Measurements from ENCODE around the gene PTCH2. TPM values are rescaled to one million over a fixed set of nuclear protein-coding genes. Genes with fewer than 3 reads are reported as not detected.
A peak's percentile ranks its signal among the peaks of the same experiment; 100 is the strongest.

Gene PTCH2
- total and polyA plus RNA-seq, 2 of the 13 experiments (the other 11 are each of a cell fraction or from before 2014, with no cell fraction given) = 0.60 to 1.5 TPM

GRCh38 chr1:44817771-44818495 lies 25.1 kb downstream of the PTCH2 start:
- ChIA-PET CTCF (ENCODE audit: low intra/inter-chr PET ratio, low total read pairs) (no interaction called here), POLR2A (interaction anchor here (1.2 to 11.3 kb wide), 6 partner anchors 8 to 87 kb away, joined by 3 to 570 read pairs (median 27); partner anchors contain the start of genes BTBD19, DYNLT4 and PLK3)
- H3K4me1 ChIP-seq (ENCODE audit: insufficient read depth, low read length) = peaks cover 32% of the 10 kb centered on the region
- H3K9me3 ChIP-seq (ENCODE audit: low read length) = no peaks in the 10 kb centered on the region
- no peaks in the 10 kb centered on the region for H3K79me2 ChIP-seq (ENCODE audit: insufficient read depth, low read length)
- H3K9ac ChIP-seq (ENCODE audit: insufficient read depth, low read depth, low read length) = no peak overlapping the region
- no peak overlapping the region for H2AFZ ChIP-seq (ENCODE audit: low read length)
- no peaks in the 10 kb centered on the region; a peak in 1 of 5 replicates for H3K36me3 ChIP-seq (replicated peaks in 1 of 2; ENCODE audit: control insufficient read depth in 1 of 2, insufficient read depth in 2 of 2, low read length in 2 of 2)
- FAIRE-seq (no peak), DNase-seq (ENCODE audit: low spot score) (no peak), ATAC-seq (no peak)
- H3K27ac ChIP-seq (ENCODE audit: extremely low read length, insufficient read depth, low read length) = no peak overlapping the region
- no peak overlapping the region for H3K4me3 ChIP-seq (replicated peaks in 1 of 3; ENCODE audit: insufficient read depth in 1 of 3, low read depth in 2 of 3, low read length in 3 of 3)
- no peaks in the 10 kb centered on the region for H4K20me1 ChIP-seq (ENCODE audit: insufficient read depth, low read length)
- intact Hi-C loops (cut with micrococcal nuclease; ENCODE audit: unreplicated experiment) (loop anchor here (5.0 kb wide), 1 partner anchor 36 kb away; no protein-coding TSS in a partner anchor), in situ Hi-C loops (cut with HindIII; ENCODE audit: extremely low pct_ligation_motif_present, low pct_unique_long_range_greater_than_20kb) (no loop called here)
- 93% methylated on average over 11 of the region's 11 CpGs for WGBS (ENCODE audit: low lambda C conversion rate)
- H3K4me2 ChIP-seq (ENCODE audit: low read depth, low read length) = no peak overlapping the region
- no peaks in the 10 kb centered on the region for H3K27me3 ChIP-seq (ENCODE audit: control insufficient read depth in 1 of 2, insufficient read depth in 2 of 2, low read length in 2 of 2)
- TF ChIP-seq ZNF460 (CRISPR knock-in tag; IDR thresholded peaks at IDR 0.05; ENCODE audit: borderline replicate concordance) = peak; percentile 47; the same call in 1 of the 2 replicates
- 0 out of 2 replicates have a peak, but pooled peaks have one; percentile 18 for TF ChIP-seq CEBPB (IDR thresholded peaks at IDR 0.05; ENCODE audit: borderline replicate concordance, low read depth, low read length)
- no peak for TF ChIP-seq GATAD2A (CRISPR knock-in tag; IDR thresholded peaks at IDR 0.05)
- no peak for TF ChIP-seq ZNF513 (CRISPR knock-in tag; conservative IDR thresholded peaks at IDR 0.05)
- no peak for TF ChIP-seq ZNF800 (CRISPR knock-in tag; IDR thresholded peaks at IDR 0.05)
- no peak for TF ChIP-seq ZIK1 (CRISPR knock-in tag; IDR thresholded peaks at IDR 0.05; ENCODE audit: borderline replicate concordance, low read depth)
- BruUV-seq (replicated peaks) = no TSS peak

Measured in HepG2 (cell line).